ENCODE data around the gene MOCS2. TPM values are rescaled to one million over a fixed set of nuclear protein-coding genes. Genes with fewer than 3 reads are reported as not detected.
"Not testable (repeated sequence)": the region's sequence is repeated elsewhere in the genome, so short reads cannot be mapped to it uniquely, and the experiment has no call there.

The MOCS2 gene
- total and polyA plus RNA-seq, 9 donors, result 39.6 to 51.8 (median 43.7) TPM

- H3K27ac ChIP-seq (ENCODE audit: low read length), result no peak overlapping the region
Measured at GRCh38 chr5:53120165-53120564, 10.6 kb upstream of the MOCS2 start.

GRCh38 chr5:53118879-53119278, 9.3 kb upstream of the MOCS2 start:
- Histone ChIP-seq H3K4me3 (ENCODE audit: low read length) (no peak overlapping the region), H3K27me3 (ENCODE audit: control insufficient read depth, insufficient read depth, low read length) (no peaks in the 10 kb centered on the region), H3K36me3 (ENCODE audit: control insufficient read depth, insufficient read depth, low read length) (no peaks in the 10 kb centered on the region), H3K4me1 (ENCODE audit: control insufficient read depth, insufficient read depth, low read length) (no peaks in the 10 kb centered on the region), H3K9me3 (replicated peaks; ENCODE audit: control insufficient read depth, low read depth, low read length) (no peaks in the 10 kb centered on the region), H3K27ac (ENCODE audit: low read length) (no peak overlapping the region)
- DNase-seq, result no peak
- 92% methylated on average over 4 of the region's 5 CpGs for WGBS (ENCODE audit: insufficient coverage)

More at GRCh38 chr5:53120165-53120564, 10.6 kb upstream of the MOCS2 start:
- Histone ChIP-seq H3K27me3 (ENCODE audit: control insufficient read depth, insufficient read depth, low read length) (no peaks in the 10 kb centered on the region), H3K9me3 (replicated peaks; ENCODE audit: control insufficient read depth, low read depth, low read length) (no peaks in the 10 kb centered on the region), H3K4me1 (ENCODE audit: control insufficient read depth, insufficient read depth, low read length) (no peaks in the 10 kb centered on the region), H3K36me3 (ENCODE audit: control insufficient read depth, insufficient read depth, low read length) (no peaks in the 10 kb centered on the region), H3K4me3 (ENCODE audit: low read length) (no peak overlapping the region)
- WGBS (ENCODE audit: insufficient coverage), result 91% methylated on average over 1 of the region's 1 CpG
- no peak for DNase-seq

GRCh38 chr5:53116597-53116996, 7.0 kb upstream of the MOCS2 start:
- H3K36me3 ChIP-seq (ENCODE audit: control insufficient read depth, insufficient read depth, low read length), result no peaks in the 10 kb centered on the region
- WGBS (ENCODE audit: insufficient coverage), result no CpG with 5 or more reads among the region's 1 CpG

DNA sequence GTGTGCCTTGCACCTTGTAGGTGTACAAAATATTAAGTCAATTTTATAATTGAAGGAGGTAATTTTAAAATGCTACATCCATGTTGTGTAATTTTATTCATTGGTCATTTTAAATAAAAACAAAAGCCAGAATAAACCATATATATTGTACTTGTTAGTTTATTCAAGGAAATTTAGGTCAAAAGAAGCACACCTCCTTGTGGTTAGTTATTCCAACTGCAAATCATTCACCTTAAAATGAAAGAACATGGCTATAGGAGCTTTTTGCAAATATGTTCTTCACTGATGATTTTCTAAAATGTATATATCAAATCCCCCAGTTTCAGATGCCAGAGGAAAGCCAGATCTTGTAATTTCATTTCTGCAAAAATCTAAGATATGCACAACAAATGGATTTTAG, 5.4 kb upstream of the MOCS2 start:
- no peaks in the 10 kb centered on the region for H3K27me3 ChIP-seq (ENCODE audit: control insufficient read depth, insufficient read depth, low read length)
- no peaks in the 10 kb centered on the region for H3K9me3 ChIP-seq (replicated peaks; ENCODE audit: control insufficient read depth, low read depth, low read length)
- DNase-seq, result no peak
- H3K4me1 ChIP-seq (ENCODE audit: control insufficient read depth, insufficient read depth, low read length), result peaks cover 6% of the 10 kb centered on the region
- no peak overlapping the region for H3K4me3 ChIP-seq (ENCODE audit: low read length)
- H3K36me3 ChIP-seq (ENCODE audit: control insufficient read depth, insufficient read depth, low read length), result no peaks in the 10 kb centered on the region
- H3K27ac ChIP-seq (ENCODE audit: low read length), result no peak overlapping the region

More at GRCh38 chr5:53116597-53116996, 7.0 kb upstream of the MOCS2 start:
- DNase-seq, result no peak
- H3K4me1 ChIP-seq (ENCODE audit: control insufficient read depth, insufficient read depth, low read length), result no peaks in the 10 kb centered on the region
- H3K9me3 ChIP-seq (replicated peaks; ENCODE audit: control insufficient read depth, low read depth, low read length), result no peaks in the 10 kb centered on the region
- no peak overlapping the region for H3K4me3 ChIP-seq (ENCODE audit: low read length)
- no peak overlapping the region for H3K27ac ChIP-seq (ENCODE audit: low read length)
- no peaks in the 10 kb centered on the region for H3K27me3 ChIP-seq (ENCODE audit: control insufficient read depth, insufficient read depth, low read length)

GRCh38 chr5:53113947-53114346, 4.4 kb upstream of the MOCS2 start:
- no peak for DNase-seq
- H3K4me3 ChIP-seq (ENCODE audit: low read length), result no peak overlapping the region
- 75% methylated on average over 6 of the region's 9 CpGs for WGBS (ENCODE audit: insufficient coverage)
- H3K27ac ChIP-seq (ENCODE audit: low read length), result no peak overlapping the region
- H3K27me3 ChIP-seq (ENCODE audit: control insufficient read depth, insufficient read depth, low read length), result no peaks in the 10 kb centered on the region
- H3K9me3 ChIP-seq (replicated peaks; ENCODE audit: control insufficient read depth, low read depth, low read length), result no peaks in the 10 kb centered on the region
- no peaks in the 10 kb centered on the region for H3K36me3 ChIP-seq (ENCODE audit: control insufficient read depth, insufficient read depth, low read length)
- peaks cover 6% of the 10 kb centered on the region for H3K4me1 ChIP-seq (ENCODE audit: control insufficient read depth, insufficient read depth, low read length)

DNA sequence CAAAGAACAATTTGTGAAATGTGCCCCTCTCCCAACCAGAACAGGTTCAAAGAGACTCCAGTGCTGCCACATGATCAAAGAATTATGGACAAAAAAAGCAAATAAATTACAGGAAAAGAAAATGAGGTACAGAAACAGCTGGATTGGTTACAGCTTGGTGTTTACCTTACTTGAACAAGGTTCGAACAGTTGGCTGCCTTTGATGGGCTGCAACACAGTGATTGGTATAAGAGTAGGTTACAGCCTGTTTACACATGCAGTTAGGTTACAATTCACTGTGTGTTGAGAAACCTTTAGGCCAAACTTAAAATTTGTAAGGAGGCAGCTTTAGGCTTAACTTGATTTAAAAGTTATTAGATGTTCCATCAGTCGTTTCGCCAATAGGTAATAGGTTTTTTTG, 3.4 kb upstream of the MOCS2 start:
- Histone ChIP-seq H3K4me3 (ENCODE audit: low read length) (no peak overlapping the region), H3K4me1 (ENCODE audit: control insufficient read depth, insufficient read depth, low read length) (peaks cover 6% of the 10 kb centered on the region), H3K27me3 (ENCODE audit: control insufficient read depth, insufficient read depth, low read length) (no peaks in the 10 kb centered on the region), H3K27ac (ENCODE audit: low read length) (no peak overlapping the region), H3K9me3 (replicated peaks; ENCODE audit: control insufficient read depth, low read depth, low read length) (no peaks in the 10 kb centered on the region), H3K36me3 (ENCODE audit: control insufficient read depth, insufficient read depth, low read length) (no peaks in the 10 kb centered on the region)
- DNase-seq, result no peak
- WGBS (ENCODE audit: insufficient coverage), result 100% methylated on average over 1 of the region's 3 CpGs

- 80% methylated on average over 1 of the region's 6 CpGs for WGBS (ENCODE audit: insufficient coverage)
- not testable (repeated sequence) for H3K4me1 ChIP-seq (ENCODE audit: control insufficient read depth, insufficient read depth, low read length); H3K36me3 ChIP-seq (ENCODE audit: control insufficient read depth, insufficient read depth, low read length); H3K27ac ChIP-seq (ENCODE audit: low read length); H3K27me3 ChIP-seq (ENCODE audit: control insufficient read depth, insufficient read depth, low read length); H3K9me3 ChIP-seq (replicated peaks; ENCODE audit: control insufficient read depth, low read depth, low read length); DNase-seq; H3K4me3 ChIP-seq (ENCODE audit: low read length)
Measured at GRCh38 chr5:53112307-53112706, 2.8 kb upstream of the MOCS2 start.

DNA sequence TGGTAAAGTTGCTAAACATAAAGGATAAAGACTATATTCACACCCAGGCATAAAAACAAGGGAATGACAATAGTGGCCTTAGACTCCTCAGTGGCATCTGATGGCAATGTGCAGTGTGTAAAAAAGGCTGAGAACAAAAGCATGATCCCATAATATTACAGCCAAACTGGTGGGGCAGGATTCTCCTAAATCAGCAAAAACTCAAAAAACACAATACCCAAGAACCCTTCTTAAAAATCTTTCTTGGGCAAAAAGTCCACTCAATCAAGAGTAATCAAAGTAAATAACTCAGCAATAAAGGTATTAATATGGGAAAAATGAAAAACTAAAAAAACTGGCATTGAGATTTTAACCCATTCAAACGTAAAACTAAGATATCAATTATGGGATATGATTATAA, 1.6 kb upstream of the MOCS2 start:
- no peak for DNase-seq
- no peaks in the 10 kb centered on the region for H3K27me3 ChIP-seq (ENCODE audit: control insufficient read depth, insufficient read depth, low read length)
- H3K27ac ChIP-seq (ENCODE audit: low read length), result no peak overlapping the region
- no peak overlapping the region for H3K4me3 ChIP-seq (ENCODE audit: low read length)
- no CpG with 5 or more reads among the region's 1 CpG for WGBS (ENCODE audit: insufficient coverage)
- H3K9me3 ChIP-seq (replicated peaks; ENCODE audit: control insufficient read depth, low read depth, low read length), result no peaks in the 10 kb centered on the region
- H3K36me3 ChIP-seq (ENCODE audit: control insufficient read depth, insufficient read depth, low read length), result no peaks in the 10 kb centered on the region
- H3K4me1 ChIP-seq (ENCODE audit: control insufficient read depth, insufficient read depth, low read length), result peaks cover 6% of the 10 kb centered on the region

GRCh38 chr5:53110156-53110555, 599 bp upstream of the MOCS2 start:
- H3K4me1 ChIP-seq (ENCODE audit: control insufficient read depth, insufficient read depth, low read length), result peaks cover 6% of the 10 kb centered on the region
- H3K36me3 ChIP-seq (ENCODE audit: control insufficient read depth, insufficient read depth, low read length), result no peaks in the 10 kb centered on the region
- no peaks in the 10 kb centered on the region for H3K27me3 ChIP-seq (ENCODE audit: control insufficient read depth, insufficient read depth, low read length)
- no peaks in the 10 kb centered on the region for H3K9me3 ChIP-seq (replicated peaks; ENCODE audit: control insufficient read depth, low read depth, low read length)
- peak overlapping the region; percentile 90 for H3K4me3 ChIP-seq (ENCODE audit: low read length)
- DNase-seq, result no peak
- H3K27ac ChIP-seq (ENCODE audit: low read length), result peak overlapping the region; percentile 65
- 0% methylated on average over 1 of the region's 6 CpGs for WGBS (ENCODE audit: insufficient coverage)

DNA sequence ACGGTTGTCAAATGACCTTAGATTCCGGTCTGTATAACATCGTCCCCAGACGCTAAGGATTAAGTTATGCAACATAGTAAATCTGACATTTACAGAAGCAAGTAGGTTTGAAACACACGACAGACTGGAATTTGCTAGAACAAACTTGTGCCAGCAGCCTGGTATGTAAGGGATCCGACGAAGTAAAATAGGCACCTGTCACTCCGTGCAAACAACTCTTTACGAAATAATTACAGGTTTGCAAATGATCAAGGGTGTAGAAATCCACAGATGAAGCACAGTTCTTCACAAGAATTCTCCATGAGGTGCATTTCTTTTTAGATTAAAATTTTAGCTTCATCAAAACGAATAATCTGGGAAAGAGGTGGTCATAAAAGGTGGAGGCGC, 508 bp downstream of the MOCS2 start:
- H3K27ac ChIP-seq (ENCODE audit: low read length), result peak overlapping the region; percentile 68
- no peaks in the 10 kb centered on the region for H3K36me3 ChIP-seq (ENCODE audit: control insufficient read depth, insufficient read depth, low read length)
- H3K4me3 ChIP-seq (ENCODE audit: low read length), result peak overlapping the region; percentile 90
- WGBS (ENCODE audit: insufficient coverage), result 0% methylated on average over 4 of the region's 11 CpGs
- peak; percentile 42 for DNase-seq
- H3K27me3 ChIP-seq (ENCODE audit: control insufficient read depth, insufficient read depth, low read length), result no peaks in the 10 kb centered on the region
- no peaks in the 10 kb centered on the region for H3K9me3 ChIP-seq (replicated peaks; ENCODE audit: control insufficient read depth, low read depth, low read length)
- peaks cover 6% of the 10 kb centered on the region for H3K4me1 ChIP-seq (ENCODE audit: control insufficient read depth, insufficient read depth, low read length)

DNA sequence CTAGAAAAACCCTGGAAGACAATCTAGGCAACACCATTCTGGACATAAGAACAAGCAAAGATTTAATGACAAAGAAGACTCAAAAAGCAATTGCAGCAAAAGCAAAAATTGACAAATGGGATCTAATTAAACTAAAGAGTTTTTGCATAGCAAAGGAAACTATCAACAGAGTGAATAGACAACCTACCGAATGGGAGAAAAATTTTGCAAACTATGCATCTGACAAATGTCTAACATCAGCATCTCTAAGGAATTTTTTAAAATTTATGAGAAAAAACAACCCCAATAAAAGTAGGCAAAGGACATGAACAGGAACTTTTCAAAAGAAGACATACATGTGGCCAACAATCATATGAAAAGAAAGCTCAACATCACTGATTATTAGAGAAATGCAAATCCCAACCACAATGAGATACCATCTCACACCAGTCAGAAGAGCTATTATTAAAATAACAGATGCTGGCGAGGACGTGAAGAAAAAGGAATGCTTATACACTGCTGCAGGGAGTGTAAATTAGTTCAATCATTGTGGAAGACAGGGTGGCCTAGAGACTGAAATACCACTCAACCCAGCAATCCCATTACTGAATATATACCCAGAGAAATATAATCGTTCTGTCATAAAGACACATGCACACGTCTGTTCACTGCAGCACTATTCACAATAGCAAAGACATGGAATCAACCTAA, 3.8 kb downstream of the MOCS2 start:
- Histone ChIP-seq H3K4me1 (ENCODE audit: control insufficient read depth, insufficient read depth, low read length) (peaks cover 6% of the 10 kb centered on the region), H3K4me3 (ENCODE audit: low read length) (no peak overlapping the region), H3K27ac (ENCODE audit: low read length) (no peak overlapping the region), H3K9me3 (replicated peaks; ENCODE audit: control insufficient read depth, low read depth, low read length) (no peaks in the 10 kb centered on the region), H3K27me3 (ENCODE audit: control insufficient read depth, insufficient read depth, low read length) (no peaks in the 10 kb centered on the region), H3K36me3 (ENCODE audit: control insufficient read depth, insufficient read depth, low read length) (peaks cover 3% of the 10 kb centered on the region)
- no CpG with 5 or more reads among the region's 5 CpGs for WGBS (ENCODE audit: insufficient coverage)
- no peak for DNase-seq

Measured in muscle of leg (tissue), 11 donors.